Measurements from ENCODE around the gene SBF2.

The SBF2 gene

GRCh38 chr11:9838229-9838628, 455.8 kb downstream of the SBF2 start:
- no peak for DNase-seq

- DNase-seq, result no peak
Observed at GRCh38 chr11:9834291-9834690, 459.7 kb downstream of the SBF2 start.

DNA sequence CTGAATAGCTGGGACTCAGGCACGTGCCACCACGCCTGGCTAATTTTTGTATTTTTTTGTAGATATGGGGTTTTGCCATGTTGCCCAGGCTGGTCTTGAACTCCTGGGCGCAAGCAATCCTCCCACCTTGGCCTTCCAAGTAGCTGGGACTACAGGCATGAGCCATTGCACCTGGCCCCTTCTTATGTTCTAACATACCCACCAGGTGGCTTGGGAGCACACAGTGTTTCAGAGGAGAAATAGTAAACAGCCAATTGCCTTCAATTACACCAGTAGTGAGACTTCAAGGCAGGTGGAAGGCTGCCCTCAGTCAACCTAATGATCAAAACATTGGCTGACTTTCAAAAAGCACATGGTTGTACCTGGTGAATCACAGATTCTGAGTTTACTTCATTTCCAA, 462.9 kb downstream of the SBF2 start:
- peak in 1 of 2 experiments; percentile 28 for DNase-seq

GRCh38 chr11:9827708-9828107, 466.3 kb downstream of the SBF2 start:
- DNase-seq, result no peak

DNA sequence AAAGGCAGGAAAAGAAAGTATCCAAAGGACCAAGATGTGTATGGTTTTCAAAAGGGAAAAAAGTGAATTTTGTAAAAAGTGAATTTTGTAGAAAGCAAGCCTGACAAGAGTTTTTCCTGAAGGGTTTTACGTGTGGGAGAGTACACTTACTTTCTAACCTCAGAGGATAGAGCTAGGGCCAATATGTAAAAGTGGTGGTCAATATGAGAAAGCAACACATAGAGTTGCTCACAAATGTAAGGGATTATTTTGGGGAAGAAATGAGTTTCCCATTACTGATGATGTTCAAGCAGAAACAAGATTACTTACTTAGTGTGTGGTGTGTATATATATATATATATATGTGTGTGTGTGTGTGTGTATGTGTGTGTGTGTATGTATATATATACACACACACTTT, 467.6 kb downstream of the SBF2 start:
- no peak for DNase-seq

GRCh38 chr11:9825895-9826294, 468.1 kb downstream of the SBF2 start:
- no peak for DNase-seq

DNA sequence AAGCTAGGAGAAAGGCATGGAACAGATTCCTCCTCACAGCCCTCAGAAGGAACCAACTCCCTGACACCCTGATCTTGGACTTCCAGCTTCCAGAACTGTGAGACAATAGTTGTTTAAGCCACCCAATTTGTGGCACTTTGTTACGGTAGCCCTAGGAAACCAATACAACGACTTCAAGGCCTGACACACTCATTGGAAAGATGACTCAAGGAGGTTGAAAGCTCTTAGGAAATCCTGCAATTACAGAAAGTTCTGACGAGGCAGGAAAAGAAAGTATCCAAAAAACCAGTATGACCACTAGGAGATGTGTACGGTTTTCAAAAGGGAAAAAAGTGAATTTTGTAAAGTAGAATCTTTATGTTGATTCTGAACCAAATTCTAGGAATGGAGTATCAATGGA, 468.7 kb downstream of the SBF2 start:
- no peak for DNase-seq

- DNase-seq, result no peak
Observed at GRCh38 chr11:9823887-9824385, 470.1 kb downstream of the SBF2 start.

- no peak for DNase-seq
Observed at GRCh38 chr11:9823439-9823838, 470.6 kb downstream of the SBF2 start.

- DNase-seq, result no peak
Observed at GRCh38 chr11:9821008-9821752, 472.8 kb downstream of the SBF2 start.

GRCh38 chr11:9820260-9820659, 473.8 kb downstream of the SBF2 start:
- DNase-seq, result no peak

DNA sequence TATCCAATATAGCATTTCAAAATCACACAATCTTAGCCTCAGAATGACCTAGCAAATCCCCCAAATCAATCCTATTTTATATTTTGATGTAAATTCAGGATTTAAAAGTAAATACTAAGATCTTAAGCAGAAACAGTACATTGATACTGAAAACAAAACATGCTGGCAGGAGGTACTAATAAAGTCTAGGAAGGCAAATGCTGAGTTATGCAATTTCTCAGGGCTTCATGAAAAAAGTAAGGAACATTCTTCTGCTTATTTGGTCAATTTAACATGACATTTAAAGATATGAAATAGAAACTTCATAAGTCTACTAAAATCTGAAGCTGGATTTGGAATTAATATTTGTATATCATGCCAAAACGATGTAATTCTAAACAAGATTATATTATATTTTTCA, 476.8 kb downstream of the SBF2 start:
- DNase-seq, result no peak

GRCh38 chr11:9815486-9816136, 478.4 kb downstream of the SBF2 start:
- no peak for DNase-seq

GRCh38 chr11:9814108-9814507, 479.9 kb downstream of the SBF2 start:
- no peak for DNase-seq

DNA sequence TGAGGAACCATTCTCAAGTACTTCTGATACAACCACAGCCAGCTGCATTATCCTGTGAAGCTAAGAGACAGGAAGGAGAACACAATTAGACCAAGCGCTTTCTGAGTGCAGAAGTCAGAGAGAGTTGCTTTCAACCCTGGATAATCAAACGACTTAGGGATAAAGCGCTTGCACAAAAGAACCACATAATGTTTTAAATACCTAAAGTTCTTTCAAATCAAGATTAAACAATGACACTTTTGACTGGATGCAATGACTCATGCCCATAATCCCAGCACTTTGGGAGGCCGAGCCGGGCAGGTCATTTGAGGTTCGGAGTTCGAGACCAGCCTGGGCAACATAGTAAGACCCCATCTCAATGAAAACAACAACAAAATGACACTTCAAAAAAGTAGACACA, 485.1 kb downstream of the SBF2 start:
- DNase-seq, result no peak

- DNase-seq, result no peak
Observed at GRCh38 chr11:9806946-9807687, 486.9 kb downstream of the SBF2 start.

DNA sequence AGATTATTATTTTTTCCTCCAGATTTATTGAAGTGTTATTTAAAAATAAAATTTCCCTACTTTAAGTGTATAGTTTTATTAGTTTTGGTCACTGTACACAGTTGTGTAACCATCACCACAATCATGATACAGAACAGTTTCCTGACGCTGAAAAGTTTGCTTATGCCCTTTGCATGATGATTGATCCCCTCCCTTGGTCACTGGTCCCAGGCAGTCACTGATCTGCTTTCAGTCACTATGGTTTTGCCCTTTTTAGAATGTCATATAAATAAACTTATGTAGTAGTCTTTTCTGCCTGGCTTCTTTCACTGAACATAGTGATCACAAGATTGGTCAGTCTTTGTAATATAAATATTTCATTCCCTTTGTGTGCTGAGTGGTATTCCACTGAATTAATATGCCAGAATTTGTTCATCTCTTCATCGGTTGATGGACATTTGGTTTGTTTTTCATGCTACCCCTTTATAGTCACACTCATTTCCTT, 489.6 kb downstream of the SBF2 start:
- no peak for DNase-seq

DNA sequence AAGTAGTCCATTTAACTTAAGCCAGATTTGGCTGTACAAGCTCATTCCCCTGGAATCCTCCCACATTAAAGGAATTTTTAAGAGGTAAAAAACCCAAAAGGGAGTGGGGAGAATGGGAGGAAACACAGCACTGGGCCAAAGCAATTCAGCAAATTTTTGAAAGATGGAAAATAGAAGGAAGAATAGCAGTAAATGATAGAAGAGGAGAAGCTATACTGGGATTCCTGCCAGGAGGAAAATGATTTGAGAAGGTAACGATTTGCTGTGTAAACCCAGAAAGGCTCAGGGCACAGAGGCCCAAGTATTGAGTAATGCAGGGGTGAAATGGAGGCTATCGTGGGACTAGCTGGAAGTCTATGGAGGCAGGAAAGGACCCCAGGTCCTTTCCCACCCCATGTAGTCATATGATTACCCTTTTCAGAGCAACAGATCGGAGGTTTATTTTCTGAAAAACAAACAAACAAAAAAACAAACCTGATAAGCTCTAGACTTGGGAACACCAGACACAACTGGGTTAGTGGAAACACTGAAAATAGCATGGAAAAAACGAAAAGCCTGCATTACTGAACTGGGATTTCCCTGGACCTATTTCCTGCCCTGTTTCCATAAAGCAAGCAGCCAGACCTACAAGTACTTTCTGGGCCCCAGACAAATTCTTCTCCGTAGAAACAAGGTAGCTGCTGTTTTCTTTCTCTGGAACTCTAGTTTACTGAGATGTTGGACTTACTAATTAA, 490.2 kb downstream of the SBF2 start:
- DNase-seq, result no peak

DNA sequence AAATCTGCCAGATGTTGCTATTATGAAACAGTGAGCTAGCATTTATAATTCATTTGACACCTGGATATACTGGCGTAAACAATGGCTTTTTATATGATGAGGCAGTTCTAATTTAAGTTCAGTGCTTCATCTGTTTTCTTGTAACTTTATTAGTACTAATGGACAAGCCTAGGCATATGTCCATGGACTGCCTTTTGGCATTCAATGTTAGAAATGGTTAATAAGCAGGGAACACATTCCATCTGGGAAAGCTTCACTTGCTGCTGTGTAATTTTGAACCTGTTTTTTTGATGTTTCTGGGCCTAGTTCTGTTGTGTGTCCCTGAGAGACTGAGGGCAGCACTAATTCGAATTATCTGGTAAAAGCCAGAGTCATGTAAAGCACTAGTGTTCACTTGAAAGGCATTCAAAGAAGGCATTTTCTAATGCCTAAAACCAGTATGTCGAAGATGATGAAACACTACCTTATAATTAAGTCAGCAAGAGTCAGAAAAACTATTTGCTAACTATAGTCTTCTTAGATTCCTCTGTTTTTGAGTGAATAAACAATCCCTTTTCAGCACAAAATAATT, 491.6 kb downstream of the SBF2 start:
- DNase-seq, result no peak

GRCh38 chr11:9799886-9800285, 494.1 kb downstream of the SBF2 start:
- DNase-seq, result no peak

DNA sequence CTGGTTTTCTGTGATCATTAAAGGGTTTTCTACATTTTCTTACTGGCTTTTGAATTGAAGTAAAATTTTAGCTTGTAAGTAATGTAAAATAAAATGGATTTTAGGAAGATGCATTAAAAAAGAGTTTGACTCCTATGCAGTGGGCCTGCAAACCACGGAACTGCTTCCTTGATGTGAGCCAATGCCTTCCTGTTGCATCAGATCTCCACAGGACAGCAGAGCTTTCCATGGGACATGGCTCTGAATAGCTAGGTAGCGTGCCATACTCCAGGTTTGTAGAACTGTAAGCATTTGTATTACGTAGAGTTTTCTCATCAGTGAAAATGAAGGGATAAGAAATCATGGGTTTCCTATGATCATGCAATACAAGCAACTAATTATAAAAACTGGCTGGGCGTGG, 496.7 kb downstream of the SBF2 start:
- no peak for DNase-seq

GRCh38 chr11:9796854-9797253, 497.2 kb downstream of the SBF2 start:
- no peak for DNase-seq

GRCh38 chr11:9796266-9796665, 497.8 kb downstream of the SBF2 start:
- no peak for DNase-seq

Measured in NCI-H1930 (cell line).